K562 (cell line): ENCODE data around the gene SUDS3. TPM values are rescaled to one million over a fixed set of nuclear protein-coding genes. Genes with fewer than 3 reads are reported as not detected.

ENCODE experiments used
- ADNP ChIP-seq: fragments of 200-800 bp; sonication (Bioruptor generic); IDR thresholded peaks from 2 replicates; pipeline ENCODE4 v1.6.1; 2016; ENCODE audit warnings: missing genetic modification characterization, missing compliant biosample characterization
- BACH1 ChIP-seq: fragments of 200-800 bp; sonication (Bioruptor generic); IDR thresholded peaks from 2 replicates; pipeline ENCODE4 v1.6.1; 2016; ENCODE audit warnings: missing genetic modification characterization, missing compliant biosample characterization
- CAMTA2 ChIP-seq: fragments of 250-450 bp; sonication (Bioruptor Pico); conservative IDR thresholded peaks from 2 replicates; pipeline ENCODE4 v1.5.1; 2022
- DEAF1 ChIP-seq: fragments of 450-650 bp; formaldehyde crosslinking; IDR thresholded peaks from 2 replicates; pipeline ENCODE4 v1.4.0; 2020; ENCODE audit warnings: mild to moderate bottlenecking, moderate library complexity
- GATAD2B ChIP-seq: fragments of 450-650 bp; IDR thresholded peaks from 2 replicates; pipeline ENCODE4 v1.6.1; 2017; ENCODE audit warnings: mild to moderate bottlenecking, borderline replicate concordance
- GTF2B ChIP-seq: IDR thresholded peaks from 2 replicates; pipeline ENCODE4 v1.6.1; 2011; ENCODE audit not compliant: insufficient read length; ENCODE audit errors: extremely low read depth
- HEY1 ChIP-seq: fragments of 250-450 bp; sonication (Bioruptor Pico); IDR thresholded peaks from 2 replicates; pipeline ENCODE4 v1.5.0; 2020; ENCODE audit warnings: mild to moderate bottlenecking, moderate library complexity, borderline replicate concordance
- MBD1 ChIP-seq: fragments of 250-450 bp; sonication (Bioruptor Pico); IDR thresholded peaks from 2 replicates; pipeline ENCODE4 v1.8.0; 2022; ENCODE audit warnings: inconsistent platforms
- MCM3 ChIP-seq: fragments of 450-650 bp; IDR thresholded peaks from 2 replicates; pipeline ENCODE4 v1.6.1; 2016
- POLR2A ChIP-seq: fragments of 450-650 bp; conservative IDR thresholded peaks from 2 replicates; pipeline ENCODE4 v1.6.1; 2016
- PRDM10 ChIP-seq: fragments of 450-650 bp; IDR thresholded peaks from 2 replicates; pipeline ENCODE4 v1.6.1; 2018; ENCODE audit not compliant: partially characterized antibody
- TBL1XR1 ChIP-seq, 2 experiments: IDR thresholded peaks; 2 replicates each; pipeline ENCODE4 v1.6.1; 2012; ENCODE audit warnings: improper control_type of control experiment in 2 of 2, low read length in 2 of 2, mild to moderate bottlenecking in 1 of 2
- THRAP3 ChIP-seq: fragments of 450-650 bp; IDR thresholded peaks from 2 replicates; pipeline ENCODE4 v1.6.1; 2016; ENCODE audit warnings: mild to moderate bottlenecking, inconsistent platforms, borderline replicate concordance
- ZBTB8A ChIP-seq: fragments of 450-650 bp; IDR thresholded peaks from 2 replicates; pipeline ENCODE4 v1.6.1; 2018; ENCODE audit warnings: mild to moderate bottlenecking, moderate library complexity; ENCODE audit not compliant: partially characterized antibody
- ZKSCAN3 ChIP-seq: fragments of 250-450 bp; sonication (Bioruptor Pico); IDR thresholded peaks from 2 replicates; pipeline ENCODE4 v1.4.0; 2020
- ZNF23 ChIP-seq: fragments of 250-450 bp; sonication (Bioruptor Pico); IDR thresholded peaks from 2 replicates; pipeline ENCODE4 v1.4.0; 2020; ENCODE audit warnings: mild to moderate bottlenecking
- ZNF507 ChIP-seq: conservative IDR thresholded peaks from 2 replicates; pipeline ENCODE4 v1.6.1; 2017; ENCODE audit warnings: missing genetic modification characterization, missing compliant biosample characterization
- ZNF583 ChIP-seq: fragments of 250-450 bp; sonication (Bioruptor Pico); IDR thresholded peaks from 2 replicates; pipeline ENCODE4 v1.4.0; 2020
- ZNF766 ChIP-seq: fragments of 200-800 bp; sonication (Bioruptor generic); conservative IDR thresholded peaks from 2 replicates; pipeline ENCODE4 v1.6.1; 2016; ENCODE audit warnings: missing genetic modification characterization, missing compliant biosample characterization
- polyA plus RNA-seq, 8 experiments: library from polyadenylated mRNA; depleted of rRNA in 4 of 8; stranded (reverse) in 5 of 8; unstranded in 3 of 8; fragments of >200 nt; fragmentation: Nextera tagmentation in 2 of 8; fragmentation: Illumina TruSeq in 1 of 8; extraction: Ambion mirVana in 2 of 8; extraction: Trizol in 1 of 8; gene quantifications; 2 replicates each; pipeline versions ENCODE4 v1.2.1 to v1.2.3, GENCODE V29; 2011 to 2014; ENCODE audit warnings: inconsistent platforms in 1 of 8, missing spikeins in 1 of 8
- total RNA-seq, 7 experiments: library from RNA; depleted of rRNA in 6 of 7; stranded (reverse); fragments of >200 nt in 6 of 7; fragmentation: Illumina TruSeq in 2 of 7; extraction: Trizol in 2 of 7; gene quantifications; 2 replicates each; pipeline versions ENCODE4 v1.2.1 to v1.2.3, GENCODE V29; 2011 to 2021; ENCODE audit warnings: low replicate concordance in 1 of 7

SUDS3 gene
- total and polyA plus RNA-seq, 9 of the 15 experiments (the other 6 are each of a cell fraction or from before 2014, with no cell fraction given): 6.6 to 30.5 (median 23.3) TPM

GRCh38 chr12:118372541-118373495 is 3.5 kb upstream of the SUDS3 start, which contains the start of gene TAOK3 (continued):
- TF ChIP-seq ZNF507 (tag) (no peak), ZNF23 (CRISPR knock-in tag) (no peak), ADNP (tag) (no peak), DEAF1 (CRISPR knock-in tag) (no peak), BACH1 (tag) (no peak), CAMTA2 (CRISPR knock-in tag) (no peak), ZNF583 (CRISPR knock-in tag) (no peak), GTF2B (peak; percentile 53), ZBTB8A (no peak), GATAD2B (no peak), HEY1 (CRISPR knock-in tag) (no peak), ZKSCAN3 (CRISPR knock-in tag) (no peak), MCM3 (no peak), PRDM10 (no peak), POLR2A (peak; percentile 88), TBL1XR1 (IDR thresholded peaks at IDR 0.05; ENCODE audit: low read length in 2 of 2) (peak in 1 of 2 experiments; percentile 46; a peak in 1 of 4 replicates), MBD1 (CRISPR knock-in tag) (no peak), ZNF766 (CRISPR knock-in tag) (no peak), THRAP3 (0 out of 2 replicates have a peak, but pooled peaks have one; percentile 47)
